NT2/D1 (cell line): ENCODE data around the gene LTC4S.

Experiments
- YY1 ChIP-seq: IDR thresholded peaks from 2 replicates; pipeline ENCODE4 v1.6.1; 2011; ENCODE audit not compliant: insufficient read length, insufficient read depth
- ZNF274 ChIP-seq: IDR thresholded peaks from 2 replicates; pipeline ENCODE4 v1.6.1; 2011; ENCODE audit warnings: mild to moderate bottlenecking, low read depth, low read length

- TF ChIP-seq ZNF274 (no peak), YY1 (no peak)
Observed at GRCh38 chr5:179769796-179770195, 24.0 kb upstream of the LTC4S start.
